HUDEP-2 (cell line): ENCODE results near the gene HGF.

ENCODE experiments used
- DNase-seq, 76 experiments: peaks; one replicate each; lab custom pipeline; 2025; ENCODE audit not compliant: unreplicated experiment in 76 of 76; lab: John Stamatoyannopoulos, UW

The HGF gene

GRCh38 chr7:81687062-81687461, 82.8 kb downstream of the HGF start:
- no peak for DNase-seq

- DNase-seq: no peak
Observed at GRCh38 chr7:81685270-81685868, 84.5 kb downstream of the HGF start.

GRCh38 chr7:81684514-81685269, 85.2 kb downstream of the HGF start:
- DNase-seq: peak in 27 of 76 experiments; percentile 1 to 71 (median 17)

GRCh38 chr7:81684033-81684432, 85.8 kb downstream of the HGF start:
- DNase-seq: no peak

- no peak for DNase-seq
Observed at GRCh38 chr7:81682873-81683272, 87.0 kb downstream of the HGF start.

GRCh38 chr7:81680120-81680519, 89.7 kb downstream of the HGF start:
- no peak for DNase-seq

- peak in 1 of 76 experiments; percentile 3 for DNase-seq
Observed at GRCh38 chr7:81676813-81677212, 93.0 kb downstream of the HGF start.

- no peak for DNase-seq
Observed at GRCh38 chr7:81676105-81676811, 93.6 kb downstream of the HGF start.

GRCh38 chr7:81674431-81674830, 95.4 kb downstream of the HGF start:
- no peak for DNase-seq

GRCh38 chr7:81672872-81673271, 97.0 kb downstream of the HGF start:
- DNase-seq: no peak

- DNase-seq: no peak
Observed at GRCh38 chr7:81669476-81670105, 100.3 kb downstream of the HGF start.

- no peak for DNase-seq
Observed at GRCh38 chr7:81666209-81666608, 103.6 kb downstream of the HGF start.

- DNase-seq: no peak
Observed at GRCh38 chr7:81665236-81665635, 104.6 kb downstream of the HGF start.

- no peak for DNase-seq
Observed at GRCh38 chr7:81664304-81664703, 105.5 kb downstream of the HGF start.

- no peak for DNase-seq
Observed at GRCh38 chr7:81662531-81662930, 107.3 kb downstream of the HGF start.

GRCh38 chr7:81659697-81660395, 110.0 kb downstream of the HGF start:
- DNase-seq: no peak

- no peak for DNase-seq
Observed at GRCh38 chr7:81657551-81657950, 112.3 kb downstream of the HGF start.

GRCh38 chr7:81655271-81655670, 114.6 kb downstream of the HGF start:
- no peak for DNase-seq

GRCh38 chr7:81652225-81652624, 117.6 kb downstream of the HGF start:
- DNase-seq: no peak
